Activated gamma-delta T cell (primary cell): Measurements from ENCODE around the gene TMSB10.
"Not testable (repeated sequence)": the region's sequence is repeated elsewhere in the genome, so short reads cannot be mapped to it uniquely, and the experiment has no call there.

Source experiments
- DNase-seq: peaks from one replicate; lab custom pipeline; 2025; lab: John Stamatoyannopoulos, UW

TMSB10 gene

GRCh38 chr2:84939426-84940087 lies 34.1 kb downstream of the TMSB10 start:
- no peak for DNase-seq

GRCh38 chr2:84940088-84940470 lies 34.6 kb downstream of the TMSB10 start:
- no peak for DNase-seq

- no peak for DNase-seq
These were observed 35.5 kb downstream of the TMSB10 start for GRCh38 chr2:84940831-84941412.

- DNase-seq, result no peak
These were observed 36.7 kb downstream of the TMSB10 start for GRCh38 chr2:84942166-84942565.

GRCh38 chr2:84942964-84943421 lies 37.5 kb downstream of the TMSB10 start:
- no peak for DNase-seq

- DNase-seq, result no peak
These were observed 38.9 kb downstream of the TMSB10 start for GRCh38 chr2:84944295-84944909.

GRCh38 chr2:84945838-84946203 lies 40.4 kb downstream of the TMSB10 start:
- DNase-seq, result not testable (repeated sequence)

- no peak for DNase-seq
These were observed 41.0 kb downstream of the TMSB10 start for GRCh38 chr2:84946204-84947009.

- no peak for DNase-seq
These were observed 41.6 kb downstream of the TMSB10 start for GRCh38 chr2:84947010-84947593.

- DNase-seq, result no peak
These were observed 48.1 kb downstream of the TMSB10 start for GRCh38 chr2:84953535-84953934.

GRCh38 chr2:84954329-84954728 lies 48.9 kb downstream of the TMSB10 start:
- DNase-seq, result no peak
